Thyroid gland (tissue), 4 donors: Measurements from ENCODE around the gene SURF6. TPM values are rescaled to one million over a fixed set of nuclear protein-coding genes. Genes with fewer than 3 reads are reported as not detected.

Experiments
- DNase-seq, 2 donors: peaks; one replicate each; pipeline ENCODE4 v3.0.0-alpha.2; 2019
- H3K27ac ChIP-seq, 3 donors: fragments of 200-600 bp; sonication (generic); 1 replicate in 2 of 3; 2 replicates in 1 of 3; pipeline ENCODE4 v1.5.1; 2016 to 2019; ENCODE audit warnings: mild to moderate bottlenecking in 1 of 3, moderate library complexity in 1 of 3
- H3K27me3 ChIP-seq: fragments of 200-600 bp; sonication (generic); one replicate; pipeline ENCODE4 v1.5.1; 2019
- H3K36me3 ChIP-seq, 2 donors: fragments of 200-600 bp; sonication (generic); one replicate each; pipeline ENCODE4 v1.5.1; 2016 to 2019
- H3K4me1 ChIP-seq, 2 donors: fragments of 200-600 bp; sonication (generic); one replicate each; pipeline ENCODE4 v1.5.1; 2017 to 2019
- H3K4me3 ChIP-seq, 3 donors: fragments of 200-600 bp; sonication (generic); replicated peaks in 1 of 3; 1 replicate in 2 of 3; 2 replicates in 1 of 3; pipeline ENCODE4 v1.5.1; 2016; ENCODE audit warnings: mild to moderate bottlenecking in 1 of 3
- H3K9me3 ChIP-seq: fragments of 200-600 bp; sonication (generic); one replicate; pipeline ENCODE4 v1.5.1; 2017
- POLR2A ChIP-seq, 2 donors: fragments of 450-650 bp; IDR thresholded peaks; one replicate each; pipeline ENCODE4 v1.6.1; 2017; ENCODE audit warnings: antibody characterized with exemption in 2 of 2, mild to moderate bottlenecking in 2 of 2, moderate library complexity in 1 of 2
- WGBS, 2 donors: methylation state at CpG; one replicate each; pipeline ENCODE4 v1.1.5; 2017; 5-methylcytosine and 5-hydroxymethylcytosine counted together
- intact Hi-C: fragments of 100-400 bp; cut with DNase I; formaldehyde crosslinking; loops from one replicate; pipeline ENCODE4 v1.15.1; 2023
- total RNA-seq, 4 donors: library from RNA; depleted of rRNA; stranded (reverse); fragments of >200 nt; gene quantifications; one replicate each; pipeline ENCODE4 v1.2.3, GENCODE V29; 2016
- TF ChIP-seq, protein P1 (sequence below), 6 experiments: fragments of 200-600 bp in 3 of 6; fragments of 450-650 bp in 3 of 6; sonication (generic) in 3 of 6; IDR thresholded peaks; one replicate each; pipeline ENCODE4 v1.5.1; 2016 to 2019; ENCODE audit warnings: antibody characterized with exemption in 6 of 6, mild to moderate bottlenecking in 2 of 6, inconsistent platforms in 1 of 6, moderate library complexity in 1 of 6

Gene SURF6
- total RNA-seq, 4 donors from 2014 or later, result 18.4 to 34.9 (median 22.0) TPM

DNA sequence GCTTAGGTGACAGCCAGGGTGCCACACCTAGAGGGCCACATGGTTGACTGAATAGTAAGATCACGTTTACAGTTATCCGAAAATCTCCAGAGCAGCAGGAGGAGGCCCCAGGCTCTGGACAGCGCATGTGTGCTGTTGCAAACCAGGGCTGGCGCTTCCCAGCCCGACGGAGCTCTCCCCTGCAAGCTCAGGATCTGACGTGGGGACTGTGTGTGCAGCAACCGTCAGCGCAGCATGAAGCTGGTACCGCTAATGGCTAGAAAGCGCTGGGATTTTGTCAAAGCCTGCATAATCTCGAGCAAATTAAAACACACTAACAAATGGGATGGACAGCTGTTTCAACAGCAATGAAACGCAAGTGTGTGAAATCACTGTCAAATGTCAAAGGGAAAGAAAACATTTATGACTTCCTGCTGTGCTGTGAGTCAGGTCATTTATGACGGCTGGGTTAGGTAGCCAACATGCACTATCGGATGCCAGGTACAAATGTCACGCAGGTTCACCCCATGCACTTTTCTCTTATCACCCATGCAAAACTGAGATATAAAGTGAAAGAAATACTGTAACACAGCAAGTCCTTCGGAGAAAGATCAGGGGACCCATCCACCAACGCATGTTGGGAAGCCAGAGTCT, 32.4 kb upstream of the SURF6 start:
- Histone ChIP-seq H3K4me1 (peaks cover 23 to 54% of the 10 kb centered on the region in 2 donors), H3K27me3 (no peaks in the 10 kb centered on the region), H3K36me3 (peaks cover 30 to 44% of the 10 kb centered on the region in 2 donors), H3K4me3 (no peak overlapping the region), H3K9me3 (no peaks in the 10 kb centered on the region), H3K27ac (no peak overlapping the region)
- intact Hi-C loops, result no loop called here
- no peak for DNase-seq
- WGBS, 2 donors, result 71 to 77% methylated on average over 17 to 18 of the region's 18 CpGs
- TF ChIP-seq POLR2A (IDR thresholded peaks at IDR 0.05), result no peak
- TF ChIP-seq, protein P1, sequence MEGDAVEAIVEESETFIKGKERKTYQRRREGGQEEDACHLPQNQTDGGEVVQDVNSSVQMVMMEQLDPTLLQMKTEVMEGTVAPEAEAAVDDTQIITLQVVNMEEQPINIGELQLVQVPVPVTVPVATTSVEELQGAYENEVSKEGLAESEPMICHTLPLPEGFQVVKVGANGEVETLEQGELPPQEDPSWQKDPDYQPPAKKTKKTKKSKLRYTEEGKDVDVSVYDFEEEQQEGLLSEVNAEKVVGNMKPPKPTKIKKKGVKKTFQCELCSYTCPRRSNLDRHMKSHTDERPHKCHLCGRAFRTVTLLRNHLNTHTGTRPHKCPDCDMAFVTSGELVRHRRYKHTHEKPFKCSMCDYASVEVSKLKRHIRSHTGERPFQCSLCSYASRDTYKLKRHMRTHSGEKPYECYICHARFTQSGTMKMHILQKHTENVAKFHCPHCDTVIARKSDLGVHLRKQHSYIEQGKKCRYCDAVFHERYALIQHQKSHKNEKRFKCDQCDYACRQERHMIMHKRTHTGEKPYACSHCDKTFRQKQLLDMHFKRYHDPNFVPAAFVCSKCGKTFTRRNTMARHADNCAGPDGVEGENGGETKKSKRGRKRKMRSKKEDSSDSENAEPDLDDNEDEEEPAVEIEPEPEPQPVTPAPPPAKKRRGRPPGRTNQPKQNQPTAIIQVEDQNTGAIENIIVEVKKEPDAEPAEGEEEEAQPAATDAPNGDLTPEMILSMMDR (IDR thresholded peaks at IDR 0.05), result no peak

DNA sequence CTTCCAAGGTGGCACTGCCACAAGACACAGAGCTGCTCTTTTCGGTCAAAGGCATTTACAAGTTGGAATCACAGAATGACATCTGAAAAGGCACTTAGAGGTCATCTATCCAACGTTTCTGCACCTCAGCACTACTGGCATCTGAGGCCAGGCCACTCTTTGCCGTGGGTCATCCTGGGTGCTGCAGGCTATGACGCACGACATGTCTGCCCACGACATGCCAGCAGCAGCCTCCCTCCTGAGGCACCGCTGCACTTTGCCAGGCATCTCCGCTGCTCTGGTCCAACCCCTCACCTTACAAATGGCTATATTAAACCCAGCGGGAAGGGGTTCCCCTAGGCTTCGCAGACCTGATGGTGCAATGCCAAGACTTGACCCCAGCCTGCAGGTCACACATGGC, 31.8 kb upstream of the SURF6 start:
- WGBS, 2 donors, result 71 to 83% methylated on average over 10 of the region's 10 CpGs
- intact Hi-C loops, result no loop called here
- Histone ChIP-seq H3K36me3 (peaks cover 34 to 44% of the 10 kb centered on the region in 2 donors), H3K27me3 (no peaks in the 10 kb centered on the region), H3K4me1 (peaks cover 18 to 48% of the 10 kb centered on the region in 2 donors), H3K9me3 (no peaks in the 10 kb centered on the region), H3K4me3 (no peak overlapping the region), H3K27ac (no peak overlapping the region)
- TF ChIP-seq, protein P1 (IDR thresholded peaks at IDR 0.05), result no peak
- no peak for TF ChIP-seq POLR2A (IDR thresholded peaks at IDR 0.05)
- no peak for DNase-seq

DNA sequence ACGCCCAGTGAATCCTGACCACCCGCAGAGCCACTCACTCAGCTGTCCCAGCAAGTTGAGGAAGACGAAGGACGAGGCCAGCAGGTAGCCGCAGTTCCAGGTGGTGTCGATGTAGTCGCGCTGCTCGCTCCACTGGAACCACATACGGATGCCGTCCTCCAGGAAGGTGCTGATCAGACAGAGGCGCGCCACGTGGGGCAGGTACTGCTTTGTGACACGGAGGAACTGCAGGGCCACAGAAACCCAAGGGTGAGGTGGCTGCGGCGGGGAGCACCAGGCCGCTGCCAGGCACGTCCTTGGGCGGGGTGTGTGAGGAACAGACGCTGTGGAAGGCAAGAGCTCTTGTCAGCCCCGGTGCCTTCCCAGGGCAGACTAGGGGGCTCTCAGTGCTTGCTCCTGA, 31.2 kb upstream of the SURF6 start:
- intact Hi-C loops, result no loop called here
- Histone ChIP-seq H3K27ac (no peak overlapping the region), H3K4me3 (no peak overlapping the region), H3K27me3 (no peaks in the 10 kb centered on the region), H3K36me3 (peaks cover 40 to 47% of the 10 kb centered on the region in 2 donors), H3K9me3 (no peaks in the 10 kb centered on the region), H3K4me1 (peaks cover 15 to 42% of the 10 kb centered on the region in 2 donors)
- 88 to 92% methylated on average over 8 to 19 of the region's 22 CpGs for WGBS, 2 donors
- TF ChIP-seq POLR2A (IDR thresholded peaks at IDR 0.05), result no peak
- TF ChIP-seq, protein P1 (IDR thresholded peaks at IDR 0.05), result no peak
- DNase-seq, result no peak

DNA sequence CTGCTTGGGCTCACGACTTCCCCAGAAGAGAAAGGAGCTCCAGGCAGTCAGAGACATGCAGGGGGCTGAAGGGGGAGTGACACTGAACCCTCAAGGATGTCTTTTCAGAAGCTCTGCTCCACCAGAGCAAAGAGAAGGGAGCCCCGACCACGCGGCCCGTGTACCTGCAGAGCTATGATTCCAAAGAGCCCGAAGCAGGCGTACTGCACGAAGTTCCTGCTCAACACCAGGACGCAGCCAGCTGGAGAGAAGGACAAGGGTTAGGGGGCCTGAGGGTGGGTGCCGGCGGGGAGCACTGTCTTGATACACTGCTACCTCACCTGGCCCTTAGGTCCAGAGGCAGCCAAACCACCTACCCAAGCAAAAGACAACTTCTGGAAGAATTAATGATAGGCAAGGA, 30.4 kb upstream of the SURF6 start:
- peaks cover 46 to 55% of the 10 kb centered on the region in 2 donors for H3K36me3 ChIP-seq
- intact Hi-C loops, result no loop called here
- 94 to 95% methylated on average over 11 of the region's 11 CpGs for WGBS, 2 donors

More for the DNA sequence above, 30.4 kb upstream of the SURF6 start:
- Histone ChIP-seq H3K4me1 (peaks cover 7 to 34% of the 10 kb centered on the region in 2 donors), H3K9me3 (no peaks in the 10 kb centered on the region), H3K27ac (no peak overlapping the region), H3K27me3 (no peaks in the 10 kb centered on the region), H3K4me3 (no peak overlapping the region)
- no peak for TF ChIP-seq POLR2A (IDR thresholded peaks at IDR 0.05)
- TF ChIP-seq, protein P1 (IDR thresholded peaks at IDR 0.05), result no peak
- DNase-seq, result no peak
